PFSK-1 (cell line): ENCODE data around the gene TRAM2.

Source experiments
- FOXP2 ChIP-seq: optimal IDR thresholded peaks from 2 replicates; pipeline ENCODE3; 2011; ENCODE audit warnings: borderline replicate concordance, control low read depth, inconsistent platforms; ENCODE audit not compliant: insufficient read depth; ENCODE audit errors: extremely low read length, extremely low read depth
- POLR2AphosphoS5 ChIP-seq: IDR thresholded peaks from 2 replicates; pipeline ENCODE4 v1.6.1; 2012; ENCODE audit warnings: low read depth, mild to moderate bottlenecking, control low read depth, low read length, moderate library complexity
- SIN3A ChIP-seq: IDR thresholded peaks from 2 replicates; pipeline ENCODE4 v1.6.1; 2012; ENCODE audit warnings: mild to moderate bottlenecking, low read length, moderate library complexity, borderline replicate concordance; ENCODE audit not compliant: insufficient read depth
- TAF1 ChIP-seq: IDR thresholded peaks from 2 replicates; pipeline ENCODE4 v1.6.1; 2012; ENCODE audit warnings: low read length, control low read depth, borderline replicate concordance; ENCODE audit not compliant: insufficient read depth
- TF ChIP-seq, protein P1 (sequence below), 2 experiments: IDR thresholded peaks; 2 replicates each; pipeline versions ENCODE4 v1.6.1 to v1.8.0; 2011 to 2012; ENCODE audit warnings: low read depth in 2 of 2, low read length in 2 of 2, control low read depth in 1 of 2, inconsistent platforms in 1 of 2, mild to moderate bottlenecking in 1 of 2, moderate library complexity in 1 of 2; ENCODE audit not compliant: insufficient read depth in 1 of 2

Gene TRAM2

GRCh38 chr6:52554684-52555280 lies 22.1 kb downstream of the TRAM2 start:
- no peak for TF ChIP-seq SIN3A
- no peak for TF ChIP-seq TAF1
- TF ChIP-seq, protein P1, sequence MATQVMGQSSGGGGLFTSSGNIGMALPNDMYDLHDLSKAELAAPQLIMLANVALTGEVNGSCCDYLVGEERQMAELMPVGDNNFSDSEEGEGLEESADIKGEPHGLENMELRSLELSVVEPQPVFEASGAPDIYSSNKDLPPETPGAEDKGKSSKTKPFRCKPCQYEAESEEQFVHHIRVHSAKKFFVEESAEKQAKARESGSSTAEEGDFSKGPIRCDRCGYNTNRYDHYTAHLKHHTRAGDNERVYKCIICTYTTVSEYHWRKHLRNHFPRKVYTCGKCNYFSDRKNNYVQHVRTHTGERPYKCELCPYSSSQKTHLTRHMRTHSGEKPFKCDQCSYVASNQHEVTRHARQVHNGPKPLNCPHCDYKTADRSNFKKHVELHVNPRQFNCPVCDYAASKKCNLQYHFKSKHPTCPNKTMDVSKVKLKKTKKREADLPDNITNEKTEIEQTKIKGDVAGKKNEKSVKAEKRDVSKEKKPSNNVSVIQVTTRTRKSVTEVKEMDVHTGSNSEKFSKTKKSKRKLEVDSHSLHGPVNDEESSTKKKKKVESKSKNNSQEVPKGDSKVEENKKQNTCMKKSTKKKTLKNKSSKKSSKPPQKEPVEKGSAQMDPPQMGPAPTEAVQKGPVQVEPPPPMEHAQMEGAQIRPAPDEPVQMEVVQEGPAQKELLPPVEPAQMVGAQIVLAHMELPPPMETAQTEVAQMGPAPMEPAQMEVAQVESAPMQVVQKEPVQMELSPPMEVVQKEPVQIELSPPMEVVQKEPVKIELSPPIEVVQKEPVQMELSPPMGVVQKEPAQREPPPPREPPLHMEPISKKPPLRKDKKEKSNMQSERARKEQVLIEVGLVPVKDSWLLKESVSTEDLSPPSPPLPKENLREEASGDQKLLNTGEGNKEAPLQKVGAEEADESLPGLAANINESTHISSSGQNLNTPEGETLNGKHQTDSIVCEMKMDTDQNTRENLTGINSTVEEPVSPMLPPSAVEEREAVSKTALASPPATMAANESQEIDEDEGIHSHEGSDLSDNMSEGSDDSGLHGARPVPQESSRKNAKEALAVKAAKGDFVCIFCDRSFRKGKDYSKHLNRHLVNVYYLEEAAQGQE (IDR thresholded peaks at IDR 0.05; ENCODE audit: insufficient read depth in 1 of 2, low read depth in 2 of 2, low read length in 2 of 2): no peak
- no peak for TF ChIP-seq FOXP2
- TF ChIP-seq POLR2AphosphoS5: no peak

DNA sequence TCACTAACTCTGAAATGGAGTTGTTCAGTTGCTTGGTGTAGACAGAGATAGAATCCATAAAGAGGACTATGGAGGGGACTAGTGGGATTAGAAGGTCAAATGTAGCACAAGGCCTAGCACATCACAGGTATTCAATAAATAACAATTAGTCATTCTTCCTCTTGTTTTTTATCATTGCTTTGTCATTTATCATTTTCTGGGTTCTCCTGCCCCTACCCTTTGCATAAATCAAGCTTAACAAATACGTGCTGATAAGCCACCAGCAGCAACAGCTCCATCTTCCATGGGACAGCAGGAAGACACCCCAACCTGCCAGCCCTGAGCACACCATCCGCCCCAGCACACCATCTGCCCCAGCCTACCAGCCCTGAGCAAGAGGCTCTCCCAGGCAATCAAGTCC lies 23.1 kb downstream of the TRAM2 start:
- TF ChIP-seq TAF1 (no peak), POLR2AphosphoS5 (no peak), FOXP2 (no peak), SIN3A (no peak)
- TF ChIP-seq, protein P1 (IDR thresholded peaks at IDR 0.05; ENCODE audit: insufficient read depth in 1 of 2, low read depth in 2 of 2, low read length in 2 of 2): no peak

DNA sequence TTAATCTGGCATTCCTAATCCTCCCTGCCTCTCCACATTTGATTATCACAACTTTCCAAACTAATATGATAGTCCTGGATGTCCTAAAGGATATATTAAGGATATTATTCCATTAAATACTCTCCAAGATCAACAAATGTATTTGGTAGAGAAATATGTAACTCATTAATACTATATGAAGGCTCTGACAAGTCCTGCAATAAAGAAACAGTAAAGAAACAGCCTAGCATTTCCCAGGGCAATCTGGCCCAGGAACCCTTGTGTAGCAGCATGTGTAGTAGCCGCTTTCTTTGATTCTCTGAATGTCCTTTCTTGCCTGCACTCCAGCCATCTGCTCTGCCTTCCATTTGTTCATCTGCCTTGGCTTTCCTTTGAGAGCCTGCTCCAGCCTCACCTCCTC lies 23.7 kb downstream of the TRAM2 start:
- TF ChIP-seq, protein P1 (IDR thresholded peaks at IDR 0.05; ENCODE audit: insufficient read depth in 1 of 2, low read depth in 2 of 2, low read length in 2 of 2): no peak
- TF ChIP-seq POLR2AphosphoS5 (no peak), SIN3A (no peak), FOXP2 (no peak), TAF1 (no peak)

DNA sequence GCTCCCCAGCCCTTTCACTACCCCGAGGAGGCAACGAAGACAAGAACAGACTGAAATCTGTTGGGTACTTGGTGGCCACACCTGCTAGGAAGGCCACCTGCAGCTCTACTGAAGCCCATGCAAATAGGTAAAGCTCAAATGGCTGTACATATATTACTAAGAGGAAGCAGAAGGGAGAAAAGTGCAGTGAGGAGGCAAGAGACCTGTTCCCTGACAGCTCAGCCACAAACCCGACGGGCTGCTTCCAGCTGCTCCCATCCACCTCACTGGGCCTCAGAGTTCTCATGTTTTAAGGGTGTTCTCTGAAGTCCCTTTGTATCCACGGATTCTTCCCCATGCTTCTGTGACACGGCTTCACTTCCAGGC lies 24.6 kb downstream of the TRAM2 start:
- TF ChIP-seq, protein P1 (IDR thresholded peaks at IDR 0.05; ENCODE audit: insufficient read depth in 1 of 2, low read depth in 2 of 2, low read length in 2 of 2): no peak
- no peak for TF ChIP-seq TAF1
- no peak for TF ChIP-seq FOXP2
- no peak for TF ChIP-seq SIN3A
- TF ChIP-seq POLR2AphosphoS5: no peak

DNA sequence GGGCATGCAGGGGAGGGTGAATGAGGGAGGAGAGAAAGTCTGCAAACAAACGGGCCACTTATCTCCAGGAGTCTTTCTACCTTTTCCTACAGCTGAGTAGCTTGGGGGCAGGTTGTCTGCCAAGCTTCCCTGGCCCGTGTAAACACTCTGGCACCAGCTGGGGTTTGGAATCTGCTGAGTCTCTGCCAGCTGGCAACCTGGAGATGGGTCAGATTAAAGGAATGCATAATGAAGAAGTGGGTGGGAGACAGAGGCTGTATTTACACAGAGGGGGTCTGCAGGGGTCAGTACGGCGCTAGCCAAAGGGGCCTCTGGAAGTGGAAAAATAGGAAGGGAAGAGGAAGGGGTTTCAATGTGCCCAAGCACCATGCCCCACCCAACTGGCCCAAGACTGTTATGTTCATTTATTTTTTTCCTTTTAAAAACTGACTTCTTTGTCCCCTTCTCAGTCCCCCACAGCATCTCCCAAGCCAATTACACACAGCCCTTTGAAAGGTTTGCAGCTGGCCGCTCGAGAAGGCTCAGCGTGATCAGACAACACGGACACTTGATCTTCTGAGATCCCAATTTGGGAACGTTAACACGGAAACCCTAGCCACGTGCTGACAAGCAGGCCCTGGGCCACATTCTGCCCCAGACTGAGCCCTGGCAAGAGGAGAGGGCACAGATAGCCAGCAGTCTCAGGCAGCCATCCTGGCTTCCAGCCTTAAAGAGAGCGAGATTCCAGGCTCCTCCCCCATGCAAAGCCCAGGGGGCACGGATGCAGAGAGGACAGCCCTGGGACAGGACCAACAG lies 25.2 kb downstream of the TRAM2 start:
- TF ChIP-seq FOXP2: no peak
- TF ChIP-seq SIN3A: no peak
- no peak for TF ChIP-seq POLR2AphosphoS5
- no peak for TF ChIP-seq TAF1
